ENCODE results near the gene GABRR3.

GABRR3 gene

GRCh38 chr3:97972976-97973375, 62.1 kb downstream of the GABRR3 start:
- in situ Hi-C loops (cut with HindIII; ENCODE audit: low pct_unique_long_range_greater_than_20kb, low sequenced_read_pairs) = no loop called here
- no peak for TF ChIP-seq JUND (IDR thresholded peaks at IDR 0.05; ENCODE audit: low read depth)
- DNase-seq (ENCODE audit: low read depth in 1 of 2, low spot score in 1 of 2) = no peak

GRCh38 chr3:97971679-97972567, 63.2 kb downstream of the GABRR3 start, which contains the start of gene RIOX2:
Gene RIOX2, minus strand, starts transcription at chr3:97972431. Its CDS starts 4,838 bp downstream, at chr3:97967593.
- peak; percentile 71 to 88 for DNase-seq (ENCODE audit: low read depth in 1 of 2, low spot score in 1 of 2)
- no peak for TF ChIP-seq JUND (IDR thresholded peaks at IDR 0.05; ENCODE audit: low read depth)
- in situ Hi-C loops (cut with HindIII; ENCODE audit: low pct_unique_long_range_greater_than_20kb, low sequenced_read_pairs) = no loop called here

DNA sequence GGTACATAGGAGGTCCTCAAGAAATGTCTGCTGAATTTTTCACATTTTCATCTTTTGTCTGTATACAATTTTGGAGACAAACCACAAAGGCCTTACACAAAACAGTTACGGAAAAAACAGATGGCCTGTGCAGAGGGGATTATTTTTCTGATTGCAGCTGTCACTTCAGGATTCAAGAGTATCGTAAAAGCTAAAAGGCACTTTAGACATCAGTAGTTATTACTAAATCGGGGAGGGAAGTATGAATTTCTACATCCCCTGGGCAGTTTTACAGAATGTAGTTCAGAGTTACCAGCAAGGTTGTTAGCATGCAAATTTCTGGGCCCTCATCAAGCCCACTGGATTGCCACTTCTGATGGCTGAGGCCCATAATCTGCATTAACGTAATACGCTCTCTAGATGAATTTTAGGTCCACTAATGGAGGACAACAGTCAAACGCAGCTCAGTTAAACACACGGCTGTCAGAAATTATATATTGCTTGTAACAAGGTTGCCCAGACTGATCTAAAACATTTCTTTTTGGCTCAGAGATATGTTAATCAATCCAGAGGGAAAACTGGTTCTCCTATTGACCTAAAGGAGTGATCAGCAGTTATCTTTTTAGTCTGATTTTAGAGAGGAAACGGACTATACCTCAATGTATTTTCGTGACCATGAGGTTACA, 64.0 kb downstream of the GABRR3 start:
- TF ChIP-seq JUND (IDR thresholded peaks at IDR 0.05; ENCODE audit: low read depth) = no peak
- DNase-seq (ENCODE audit: low read depth in 1 of 2, low spot score in 1 of 2) = no peak
- in situ Hi-C loops (cut with HindIII; ENCODE audit: low pct_unique_long_range_greater_than_20kb, low sequenced_read_pairs) = no loop called here

- no peak for DNase-seq (ENCODE audit: low read depth in 1 of 2, low spot score in 1 of 2)
- TF ChIP-seq JUND (IDR thresholded peaks at IDR 0.05; ENCODE audit: low read depth) = no peak
- in situ Hi-C loops (cut with HindIII; ENCODE audit: low pct_unique_long_range_greater_than_20kb, low sequenced_read_pairs) = no loop called here
These were observed 65.0 kb downstream of the GABRR3 start for GRCh38 chr3:97970156-97970555.

GRCh38 chr3:97969541-97969940, 65.6 kb downstream of the GABRR3 start:
- no peak for TF ChIP-seq JUND (IDR thresholded peaks at IDR 0.05; ENCODE audit: low read depth)
- no peak for DNase-seq (ENCODE audit: low read depth in 1 of 2, low spot score in 1 of 2)
- in situ Hi-C loops (cut with HindIII; ENCODE audit: low pct_unique_long_range_greater_than_20kb, low sequenced_read_pairs) = no loop called here

- in situ Hi-C loops (cut with HindIII; ENCODE audit: low pct_unique_long_range_greater_than_20kb, low sequenced_read_pairs) = no loop called here
- no peak for TF ChIP-seq JUND (IDR thresholded peaks at IDR 0.05; ENCODE audit: low read depth)
- no peak for DNase-seq (ENCODE audit: low read depth in 1 of 2, low spot score in 1 of 2)
These were observed 66.7 kb downstream of the GABRR3 start for GRCh38 chr3:97968376-97968775.

GRCh38 chr3:97967966-97968365, 67.1 kb downstream of the GABRR3 start:
- no peak for DNase-seq (ENCODE audit: low read depth in 1 of 2, low spot score in 1 of 2)
- no peak for TF ChIP-seq JUND (IDR thresholded peaks at IDR 0.05; ENCODE audit: low read depth)
- in situ Hi-C loops (cut with HindIII; ENCODE audit: low pct_unique_long_range_greater_than_20kb, low sequenced_read_pairs) = no loop called here

GRCh38 chr3:97960993-97961766, 73.9 kb downstream of the GABRR3 start:
- in situ Hi-C loops (cut with HindIII; ENCODE audit: low pct_unique_long_range_greater_than_20kb, low sequenced_read_pairs) = no loop called here
- TF ChIP-seq JUND (IDR thresholded peaks at IDR 0.05; ENCODE audit: low read depth) = no peak
- DNase-seq (ENCODE audit: low read depth in 1 of 2, low spot score in 1 of 2) = no peak

- TF ChIP-seq JUND (IDR thresholded peaks at IDR 0.05; ENCODE audit: low read depth) = no peak
- DNase-seq (ENCODE audit: low read depth in 1 of 2, low spot score in 1 of 2) = no peak
- in situ Hi-C loops (cut with HindIII; ENCODE audit: low pct_unique_long_range_greater_than_20kb, low sequenced_read_pairs) = no loop called here
These were observed 74.6 kb downstream of the GABRR3 start for GRCh38 chr3:97960551-97960950.

GRCh38 chr3:97959872-97960271, 75.2 kb downstream of the GABRR3 start:
- DNase-seq (ENCODE audit: low read depth in 1 of 2, low spot score in 1 of 2) = no peak
- no peak for TF ChIP-seq JUND (IDR thresholded peaks at IDR 0.05; ENCODE audit: low read depth)
- in situ Hi-C loops (cut with HindIII; ENCODE audit: low pct_unique_long_range_greater_than_20kb, low sequenced_read_pairs) = no loop called here

- DNase-seq (ENCODE audit: low read depth in 1 of 2, low spot score in 1 of 2) = no peak
- in situ Hi-C loops (cut with HindIII; ENCODE audit: low pct_unique_long_range_greater_than_20kb, low sequenced_read_pairs) = no loop called here
- no peak for TF ChIP-seq JUND (IDR thresholded peaks at IDR 0.05; ENCODE audit: low read depth)
These were observed 76.3 kb downstream of the GABRR3 start for GRCh38 chr3:97958796-97959195.

GRCh38 chr3:97958396-97958795, 76.7 kb downstream of the GABRR3 start:
- in situ Hi-C loops (cut with HindIII; ENCODE audit: low pct_unique_long_range_greater_than_20kb, low sequenced_read_pairs) = no loop called here
- DNase-seq (ENCODE audit: low read depth in 1 of 2, low spot score in 1 of 2) = no peak
- TF ChIP-seq JUND (IDR thresholded peaks at IDR 0.05; ENCODE audit: low read depth) = no peak
